Ovary (tissue), 3 donors: Measurements from ENCODE around the gene FAT2.

ENCODE experiments used
- CTCF ChIP-seq, 3 donors: fragments of 450-650 bp in 2 of 3; fragments of 200-600 bp in 1 of 3; IDR thresholded peaks; one replicate each; pipeline versions ENCODE4 v1.5.1 to v1.8.0; 2016 to 2022; ENCODE audit warnings: antibody characterized with exemption in 3 of 3, mild to moderate bottlenecking in 1 of 3
- EP300 ChIP-seq: sonication (generic); formaldehyde crosslinking; IDR thresholded peaks from one replicate; pipeline ENCODE4 v1.6.1; 2017; ENCODE audit warnings: antibody characterized with exemption
- POLR2A ChIP-seq: fragments of 450-650 bp; IDR thresholded peaks from one replicate; pipeline ENCODE4 v1.6.1; 2017; ENCODE audit warnings: antibody characterized with exemption, mild to moderate bottlenecking, moderate library complexity
- donor health status: DM: no; HTN: no; CAD: no.

GRCh38 chr5:151553130-151553670 lies 37.9 kb downstream of the FAT2 start:
- TF ChIP-seq CTCF (IDR thresholded peaks at IDR 0.05) = no peak
- TF ChIP-seq POLR2A = no peak
- TF ChIP-seq EP300 = no peak
